Neural progenitor cell (in vitro differentiated cells): ENCODE data around the gene SNX25. TPM values are rescaled to one million over a fixed set of nuclear protein-coding genes. Genes with fewer than 3 reads are reported as not detected.

Source experiments
- DNase-seq: peaks from one replicate; pipeline ENCODE4 v3.0.0-alpha.2; 2016; ENCODE audit warnings: low spot score
- H2AFZ ChIP-seq: fragments of 200-600 bp; sonication (generic); replicated peaks from 2 replicates; pipeline ENCODE4 v1.6.1; 2016; ENCODE audit warnings: antibody characterized with exemption
- H3F3A ChIP-seq: fragments of 200-600 bp; sonication (generic); 2 replicates; pipeline ENCODE4 v1.6.1; 2016; ENCODE audit warnings: antibody characterized with exemption, low read depth
- H3K27ac ChIP-seq: fragments of 200-600 bp; sonication (generic); 2 replicates; pipeline ENCODE4 v1.5.1; 2016; ENCODE audit warnings: mild to moderate bottlenecking
- H3K27me3 ChIP-seq: fragments of 200-600 bp; sonication (generic); 2 replicates; pipeline ENCODE4 v1.6.1; 2016; ENCODE audit warnings: mild to moderate bottlenecking, moderate library complexity
- H3K36me3 ChIP-seq: fragments of 200-600 bp; sonication (generic); 2 replicates; pipeline ENCODE4 v1.5.1; 2016
- H3K4me1 ChIP-seq: fragments of 200-600 bp; sonication (generic); 2 replicates; pipeline ENCODE4 v1.6.1; 2016; ENCODE audit warnings: mixed run types
- H3K4me2 ChIP-seq: fragments of 200-600 bp; sonication (generic); 2 replicates; pipeline ENCODE4 v1.6.1; 2016
- H3K4me3 ChIP-seq: fragments of 200-600 bp; sonication (generic); 2 replicates; pipeline ENCODE4 v1.5.1; 2016
- H3K79me2 ChIP-seq: fragments of 200-600 bp; sonication (generic); 2 replicates; pipeline ENCODE4 v1.6.1; 2016; ENCODE audit warnings: low read depth
- H3K9ac ChIP-seq: fragments of 200-600 bp; sonication (generic); 2 replicates; pipeline ENCODE4 v1.6.1; 2016
- H3K9me3 ChIP-seq: fragments of 200-600 bp; sonication (generic); 2 replicates; pipeline ENCODE4 v1.5.1; 2016; ENCODE audit warnings: low read depth
- H4K20me1 ChIP-seq: fragments of 200-600 bp; sonication (generic); 2 replicates; pipeline ENCODE4 v1.6.1; 2016; ENCODE audit warnings: low read depth
- H3K27ac Mint-ChIP-seq: 3 replicates; pipeline ENCODE4 v1.8.0; 2021; ENCODE audit warnings: mixed read lengths
- H3K27me3 Mint-ChIP-seq: 2 replicates; pipeline ENCODE4 v1.8.0; 2022; ENCODE audit warnings: low read depth, mild to moderate bottlenecking, inconsistent platforms, moderate library complexity, mixed read lengths; ENCODE audit not compliant: insufficient read depth
- H3K36me3 Mint-ChIP-seq: 3 replicates; pipeline ENCODE4 v1.8.0; 2021; ENCODE audit warnings: mixed read lengths
- H3K4me1 Mint-ChIP-seq: 3 replicates; pipeline ENCODE4 v1.8.0; 2021; ENCODE audit warnings: mixed read lengths
- H3K4me3 Mint-ChIP-seq: 3 replicates; pipeline ENCODE4 v1.8.0; 2021; ENCODE audit warnings: mild to moderate bottlenecking, moderate library complexity, mixed read lengths
- H3K9me3 Mint-ChIP-seq: 3 replicates; pipeline ENCODE4 v1.8.0; 2020; ENCODE audit warnings: mixed read lengths
- EZH2 ChIP-seq: fragments of 200-600 bp; sonication (generic); IDR thresholded peaks from 2 replicates; pipeline ENCODE4 v1.6.1; 2017; ENCODE audit warnings: antibody characterized with exemption, mild to moderate bottlenecking, moderate library complexity
- EZH2phosphoT487 ChIP-seq: fragments of 200-600 bp; sonication (generic); IDR thresholded peaks from 2 replicates; pipeline ENCODE4 v1.6.1; 2017; ENCODE audit warnings: antibody characterized with exemption
- total RNA-seq: library from RNA; depleted of rRNA; stranded (reverse); fragments of >200 nt; gene quantifications from 2 replicates; pipeline ENCODE4 v1.2.3, GENCODE V29; 2015; ENCODE audit warnings: low replicate concordance
- TF ChIP-seq, protein P1 (sequence below): fragments of 200-600 bp; sonication (generic); IDR thresholded peaks from 2 replicates; pipeline ENCODE4 v1.5.1; 2017; ENCODE audit warnings: antibody characterized with exemption, mild to moderate bottlenecking

The SNX25 gene
- total RNA-seq, 1 donor from 2014 or later = 50.8 TPM

DNA sequence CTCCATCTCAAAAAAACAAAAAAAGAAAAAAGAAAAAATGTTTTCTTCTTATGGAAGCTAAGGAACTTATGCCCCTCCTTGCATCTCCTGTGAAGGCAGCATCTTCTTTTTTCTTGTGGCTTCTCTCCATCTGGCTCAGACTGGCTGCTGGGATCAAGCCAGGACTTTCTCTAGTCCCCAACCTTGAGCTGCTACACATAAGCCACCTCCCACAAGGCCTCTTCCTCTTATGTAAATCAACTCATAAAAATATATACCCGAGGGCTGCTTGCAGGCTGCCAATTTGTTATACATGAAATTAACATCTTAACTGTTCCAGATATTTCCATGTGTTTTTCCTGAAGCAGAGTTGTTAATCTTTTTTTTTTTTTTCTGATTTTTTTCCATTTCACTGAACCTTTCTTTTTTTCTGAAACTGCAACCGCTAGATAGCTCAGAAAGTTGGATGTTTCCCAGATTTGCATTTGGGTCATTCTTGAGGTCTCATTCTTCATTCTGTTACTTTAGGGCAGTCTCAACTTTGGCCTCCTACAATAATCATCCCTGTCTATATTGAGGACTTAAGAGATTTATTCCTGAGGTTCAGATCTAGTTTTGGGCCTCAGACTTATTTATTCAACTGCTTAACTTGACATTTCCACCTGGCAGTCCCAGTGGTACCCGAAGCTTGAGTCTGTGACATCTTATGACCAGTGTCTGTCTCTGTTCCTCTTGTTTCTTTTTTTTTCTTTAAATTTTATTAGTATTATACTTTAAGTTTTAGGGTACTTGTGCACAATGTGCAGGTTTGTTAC is 10.3 kb downstream of the SNX25 start:
- Histone ChIP-seq H3K27me3 (no peaks in the 10 kb centered on the region), H3K9me3 (no peaks in the 10 kb centered on the region), H3F3A (no peaks in the 10 kb centered on the region), H3K4me2 (no peak overlapping the region), H4K20me1 (peaks cover 5% of the 10 kb centered on the region), H3K4me1 (no peaks in the 10 kb centered on the region), H3K9ac (no peak overlapping the region), H2AFZ (no peak overlapping the region), H3K4me3 (no peak overlapping the region), H3K79me2 (peaks cover 47% of the 10 kb centered on the region), H3K27ac (no peak overlapping the region), H3K36me3 (no peaks in the 10 kb centered on the region)
- TF ChIP-seq EZH2 (no peak), EZH2phosphoT487 (no peak)
- TF ChIP-seq, protein P1, sequence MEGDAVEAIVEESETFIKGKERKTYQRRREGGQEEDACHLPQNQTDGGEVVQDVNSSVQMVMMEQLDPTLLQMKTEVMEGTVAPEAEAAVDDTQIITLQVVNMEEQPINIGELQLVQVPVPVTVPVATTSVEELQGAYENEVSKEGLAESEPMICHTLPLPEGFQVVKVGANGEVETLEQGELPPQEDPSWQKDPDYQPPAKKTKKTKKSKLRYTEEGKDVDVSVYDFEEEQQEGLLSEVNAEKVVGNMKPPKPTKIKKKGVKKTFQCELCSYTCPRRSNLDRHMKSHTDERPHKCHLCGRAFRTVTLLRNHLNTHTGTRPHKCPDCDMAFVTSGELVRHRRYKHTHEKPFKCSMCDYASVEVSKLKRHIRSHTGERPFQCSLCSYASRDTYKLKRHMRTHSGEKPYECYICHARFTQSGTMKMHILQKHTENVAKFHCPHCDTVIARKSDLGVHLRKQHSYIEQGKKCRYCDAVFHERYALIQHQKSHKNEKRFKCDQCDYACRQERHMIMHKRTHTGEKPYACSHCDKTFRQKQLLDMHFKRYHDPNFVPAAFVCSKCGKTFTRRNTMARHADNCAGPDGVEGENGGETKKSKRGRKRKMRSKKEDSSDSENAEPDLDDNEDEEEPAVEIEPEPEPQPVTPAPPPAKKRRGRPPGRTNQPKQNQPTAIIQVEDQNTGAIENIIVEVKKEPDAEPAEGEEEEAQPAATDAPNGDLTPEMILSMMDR = no peak
- H3K27me3 Mint-ChIP-seq = peaks cover 5% of the 10 kb centered on the region
- H3K9me3 Mint-ChIP-seq = peaks cover 7% of the 10 kb centered on the region
- H3K36me3 Mint-ChIP-seq = peaks cover 13% of the 10 kb centered on the region
- DNase-seq = no peak
- no peak overlapping the region for H3K27ac Mint-ChIP-seq
- peaks cover 5% of the 10 kb centered on the region for H3K4me1 Mint-ChIP-seq
- no peak overlapping the region for H3K4me3 Mint-ChIP-seq

DNA sequence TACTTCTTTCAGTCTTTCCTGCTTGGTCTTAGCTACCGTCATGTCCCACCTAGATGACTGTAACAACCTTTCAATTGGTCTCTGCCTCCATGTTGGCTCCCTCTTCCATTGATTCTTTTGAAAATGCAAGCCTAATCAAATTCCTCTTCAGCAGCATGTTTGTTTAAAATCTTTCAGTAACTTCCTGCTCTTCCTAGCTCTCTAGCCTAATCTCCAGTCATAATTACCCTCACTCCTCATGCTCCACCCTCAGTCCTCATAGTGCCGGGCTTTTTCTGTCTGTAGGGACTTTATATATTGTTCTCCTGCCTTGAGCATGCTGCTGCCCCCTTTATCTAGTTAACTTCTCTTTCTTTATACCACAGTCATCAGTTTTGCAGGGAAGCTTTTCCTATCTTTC is 12.1 kb downstream of the SNX25 start:
- peaks cover 7% of the 10 kb centered on the region for H3K9me3 Mint-ChIP-seq
- peaks cover 6% of the 10 kb centered on the region for H3K27me3 Mint-ChIP-seq
- Histone ChIP-seq H3K27ac (no peak overlapping the region), H4K20me1 (peaks cover 19% of the 10 kb centered on the region), H3K9ac (no peak overlapping the region), H3K27me3 (no peaks in the 10 kb centered on the region), H3K4me1 (no peaks in the 10 kb centered on the region), H3K4me2 (no peak overlapping the region), H3F3A (no peaks in the 10 kb centered on the region), H2AFZ (no peak overlapping the region), H3K9me3 (no peaks in the 10 kb centered on the region), H3K4me3 (no peak overlapping the region), H3K36me3 (no peaks in the 10 kb centered on the region), H3K79me2 (peaks cover 52% of the 10 kb centered on the region)
- H3K4me3 Mint-ChIP-seq = no peak overlapping the region
- peaks cover 5% of the 10 kb centered on the region for H3K4me1 Mint-ChIP-seq
- TF ChIP-seq EZH2phosphoT487 = no peak
- TF ChIP-seq, protein P1 = no peak
- no peak for TF ChIP-seq EZH2
- peaks cover 13% of the 10 kb centered on the region for H3K36me3 Mint-ChIP-seq
- DNase-seq = no peak
- H3K27ac Mint-ChIP-seq = no peak overlapping the region

DNA sequence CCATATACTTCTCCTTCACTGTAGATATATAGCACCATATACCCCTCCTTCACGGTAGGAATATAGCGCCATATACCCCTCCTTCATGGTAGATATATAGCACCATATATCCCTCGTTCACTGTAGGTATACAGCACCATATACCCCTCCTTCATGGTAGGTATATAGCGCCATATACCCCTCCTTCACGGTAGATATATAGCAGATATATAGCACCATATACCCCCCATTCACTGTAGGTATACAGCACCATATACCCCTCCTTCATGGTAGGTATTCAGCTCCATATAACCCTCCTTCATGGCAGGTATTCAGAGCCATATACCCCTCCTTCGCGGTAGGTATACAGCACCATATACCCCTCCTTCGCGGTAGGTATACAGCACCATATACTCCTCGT is 12.5 kb downstream of the SNX25 start:
- H3K4me3 Mint-ChIP-seq = no peak overlapping the region
- H3K4me2 ChIP-seq = no peak overlapping the region
- H3K36me3 ChIP-seq = no peaks in the 10 kb centered on the region
- H3K27me3 ChIP-seq = no peaks in the 10 kb centered on the region
- no peak overlapping the region for H3K27ac Mint-ChIP-seq
- H3K4me1 Mint-ChIP-seq = peaks cover 2% of the 10 kb centered on the region
- H3F3A ChIP-seq = no peaks in the 10 kb centered on the region
- no peak for DNase-seq
- H4K20me1 ChIP-seq = peaks cover 23% of the 10 kb centered on the region
- H3K79me2 ChIP-seq = peaks cover 56% of the 10 kb centered on the region
- H3K9me3 ChIP-seq = no peaks in the 10 kb centered on the region
- H3K36me3 Mint-ChIP-seq = peaks cover 13% of the 10 kb centered on the region
- no peak overlapping the region for H3K4me3 ChIP-seq
- no peaks in the 10 kb centered on the region for H3K4me1 ChIP-seq
- peaks cover 7% of the 10 kb centered on the region for H3K9me3 Mint-ChIP-seq
- TF ChIP-seq EZH2 (no peak), EZH2phosphoT487 (no peak)
- no peak overlapping the region for H3K9ac ChIP-seq
- H3K27me3 Mint-ChIP-seq = peaks cover 6% of the 10 kb centered on the region
- H3K27ac ChIP-seq = no peak overlapping the region
- no peak overlapping the region for H2AFZ ChIP-seq

DNA sequence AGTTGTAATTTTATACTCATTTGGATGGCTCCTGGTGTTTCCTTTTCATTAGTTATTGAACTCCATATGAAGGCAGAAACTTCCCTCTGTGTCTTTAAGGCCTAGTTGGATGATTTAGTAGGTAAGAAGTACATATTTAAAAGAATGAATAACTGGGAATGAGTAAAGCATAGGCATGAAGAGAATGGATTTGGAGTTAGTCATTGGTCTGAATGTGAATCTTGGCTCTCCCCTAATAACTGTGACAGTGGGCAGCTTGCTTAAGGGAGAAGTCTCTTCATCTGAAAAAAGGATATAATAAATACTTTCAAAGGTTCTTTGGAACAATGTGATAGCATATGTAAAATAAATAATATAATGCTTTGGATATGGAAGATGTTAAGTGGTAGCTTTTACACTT is 13.2 kb downstream of the SNX25 start:
- Histone ChIP-seq H2AFZ (no peak overlapping the region), H3K9ac (no peak overlapping the region), H3K27ac (no peak overlapping the region), H3K4me2 (no peak overlapping the region), H3K4me1 (no peaks in the 10 kb centered on the region), H3K4me3 (no peak overlapping the region), H3K9me3 (no peaks in the 10 kb centered on the region), H3K27me3 (no peaks in the 10 kb centered on the region), H3F3A (no peaks in the 10 kb centered on the region), H4K20me1 (peaks cover 30% of the 10 kb centered on the region), H3K36me3 (no peaks in the 10 kb centered on the region), H3K79me2 (peaks cover 63% of the 10 kb centered on the region)
- peaks cover 13% of the 10 kb centered on the region for H3K36me3 Mint-ChIP-seq
- no peak overlapping the region for H3K27ac Mint-ChIP-seq
- TF ChIP-seq, protein P1 = no peak
- TF ChIP-seq EZH2phosphoT487 (no peak), EZH2 (no peak)
- DNase-seq = no peak
- H3K4me3 Mint-ChIP-seq = no peak overlapping the region
- H3K27me3 Mint-ChIP-seq = peaks cover 6% of the 10 kb centered on the region
- no peaks in the 10 kb centered on the region for H3K4me1 Mint-ChIP-seq
- peaks cover 7% of the 10 kb centered on the region for H3K9me3 Mint-ChIP-seq
